IMR-90 (cell line): ENCODE results near the gene PROCR. TPM values are rescaled to one million over a fixed set of nuclear protein-coding genes. Genes with fewer than 3 reads are reported as not detected.
A peak's percentile ranks its signal among the peaks of the same experiment; 100 is the strongest.

ENCODE experiments used
- ATAC-seq: fragments of 200-7000 bp; cut with Tn5 transposase; 2 replicates; pipeline ENCODE4 v1.9.1; 2020; ENCODE audit warnings: low read depth, mild to moderate bottlenecking, moderate library complexity
- BruUV-seq: library from RNA; stranded (reverse); fragments of 400-500 nt; replicated peaks from 2 replicates; lab custom pipeline; 2021; lab: Mats Ljungman, UMichigan
- CTCF ChIA-PET: fragments of 300-600 bp; formaldehyde crosslinking; extraction: SDS; loops from one replicate; lab custom pipeline; 2021; ENCODE audit warnings: antibody characterized with exemption; lab: Yijun Ruan, JAX
- POLR2A ChIA-PET: fragments of 300-600 bp; sonication (Branson Sonifier 250); formaldehyde crosslinking; loops from one replicate; lab custom pipeline; 2022; ENCODE audit warnings: antibody characterized with exemption; ENCODE audit not compliant: unreplicated experiment; lab: Charles Lee
- DNase-seq: peaks from one replicate; pipeline ENCODE4 v3.0.0; 2013
- H2AFZ ChIP-seq: replicated peaks from 2 replicates; pipeline ENCODE3; 2013; ENCODE audit warnings: low read length, mild to moderate bottlenecking; ENCODE audit not compliant: poor library complexity
- H2AK5ac ChIP-seq: 2 replicates; pipeline ENCODE4 v1.6.1; 2013; ENCODE audit warnings: low read depth, low read length, inconsistent platforms
- H2AK9ac ChIP-seq: replicated peaks from 2 replicates; pipeline ENCODE3; 2013; ENCODE audit warnings: mild to moderate bottlenecking, low read depth, low read length, moderate library complexity; ENCODE audit not compliant: poor library complexity
- H2BK120ac ChIP-seq: 2 replicates; pipeline ENCODE4 v1.6.1; 2013; ENCODE audit warnings: low read depth, low read length, inconsistent platforms
- H2BK15ac ChIP-seq: 3 replicates; pipeline ENCODE4 v1.6.1; 2013; ENCODE audit warnings: low read depth, low read length, inconsistent platforms
- H2BK20ac ChIP-seq: 2 replicates; pipeline ENCODE4 v1.6.1; 2013; ENCODE audit warnings: low read depth, mild to moderate bottlenecking, inconsistent platforms, low read length, moderate library complexity
- H2BK5ac ChIP-seq: 2 replicates; pipeline ENCODE4 v1.6.1; 2013; ENCODE audit warnings: mild to moderate bottlenecking, low read depth, low read length, inconsistent platforms; ENCODE audit not compliant: poor library complexity, severe bottlenecking
- H3K14ac ChIP-seq: replicated peaks from 2 replicates; pipeline ENCODE4 v1.6.1; 2013; ENCODE audit warnings: low read depth, low read length, inconsistent platforms
- H3K18ac ChIP-seq: 2 replicates; pipeline ENCODE4 v1.6.1; 2013; ENCODE audit warnings: low read depth, low read length, control low read depth
- H3K23ac ChIP-seq: 2 replicates; pipeline ENCODE4 v1.6.1; 2013; ENCODE audit warnings: low read depth, low read length, inconsistent platforms
- H3K27ac ChIP-seq: 2 replicates; pipeline ENCODE4 v1.5.1; 2013; ENCODE audit warnings: mild to moderate bottlenecking, control low read depth, low read length; ENCODE audit not compliant: insufficient read depth
- H3K27me3 ChIP-seq: 2 replicates; pipeline ENCODE4 v1.6.1; 2013; ENCODE audit warnings: low read length; ENCODE audit not compliant: control insufficient read depth, insufficient read depth
- H3K36me3 ChIP-seq: 2 replicates; pipeline ENCODE4 v1.6.1; 2013; ENCODE audit warnings: low read length, mixed read lengths; ENCODE audit not compliant: control insufficient read depth, insufficient read depth
- H3K4ac ChIP-seq: 2 replicates; pipeline ENCODE4 v1.6.1; 2013; ENCODE audit warnings: low read depth, low read length, inconsistent platforms
- H3K4me1 ChIP-seq: 2 replicates; pipeline ENCODE4 v1.6.1; 2013; ENCODE audit warnings: low read length, mixed read lengths; ENCODE audit not compliant: control insufficient read depth, insufficient read depth
- H3K4me2 ChIP-seq: 2 replicates; pipeline ENCODE4 v1.6.1; 2013; ENCODE audit warnings: low read depth, mild to moderate bottlenecking, control low read depth, low read length, moderate library complexity
- H3K4me3 ChIP-seq: 2 replicates; pipeline ENCODE4 v1.5.1; 2013; ENCODE audit warnings: low read depth, mild to moderate bottlenecking, control low read depth, low read length, moderate library complexity; ENCODE audit not compliant: insufficient read depth
- H3K56ac ChIP-seq: 2 replicates; pipeline ENCODE4 v1.6.1; 2013; ENCODE audit warnings: low read length, inconsistent platforms; ENCODE audit not compliant: insufficient read depth; ENCODE audit errors: extremely low read depth
- H3K79me1 ChIP-seq, 2 experiments: 2 replicates each; pipeline ENCODE4 v1.6.1; 2013; ENCODE audit warnings: low read length in 2 of 2, inconsistent platforms in 1 of 2, low read depth in 1 of 2
- H3K9ac ChIP-seq: 2 replicates; pipeline ENCODE4 v1.6.1; 2013; ENCODE audit warnings: low read depth, low read length, control low read depth
- H3K9me1 ChIP-seq: 2 replicates; pipeline ENCODE4 v1.6.1; 2013; ENCODE audit warnings: low read length, inconsistent platforms; ENCODE audit not compliant: insufficient read depth
- H3K9me3 ChIP-seq: 2 replicates; pipeline ENCODE4 v1.6.1; 2013; ENCODE audit warnings: low read length; ENCODE audit not compliant: control insufficient read depth, insufficient read depth
- H4K20me1 ChIP-seq: 2 replicates; pipeline ENCODE4 v1.6.1; 2013; ENCODE audit warnings: low read length, inconsistent platforms; ENCODE audit not compliant: insufficient read depth
- H4K5ac ChIP-seq: 2 replicates; pipeline ENCODE4 v1.6.1; 2013; ENCODE audit warnings: mild to moderate bottlenecking, low read depth, low read length, control low read depth
- H4K8ac ChIP-seq, 2 experiments: 2 replicates each; pipeline ENCODE4 v1.6.1; 2013; ENCODE audit warnings: low read depth in 2 of 2, low read length in 2 of 2, control low read depth in 1 of 2, inconsistent platforms in 1 of 2
- H4K91ac ChIP-seq: 2 replicates; pipeline ENCODE4 v1.6.1; 2013; ENCODE audit warnings: low read depth, low read length, inconsistent platforms; ENCODE audit not compliant: insufficient read depth
- NFE2L2 ChIP-seq: fragments of 150-350 bp; IDR thresholded peaks from 2 replicates; pipeline ENCODE4 v1.6.1; 2016; ENCODE audit warnings: low read depth, mild to moderate bottlenecking, low read length
- SMC3 ChIP-seq: fragments of 150-350 bp; IDR thresholded peaks from 2 replicates; pipeline ENCODE4 v1.6.1; 2016; ENCODE audit warnings: low read depth, mild to moderate bottlenecking, antibody characterized with exemption, low read length, moderate library complexity
- WGBS, 2 experiments: methylation state at CpG; one replicate each; pipeline versions ENCODE4 v1.1.5 to v1.1.7; 2013; ENCODE audit warnings: missing lambda C conversion rate in 2 of 2; ENCODE audit not compliant: insufficient read length in 1 of 2; ENCODE audit errors: extremely low coverage in 2 of 2; 5-methylcytosine and 5-hydroxymethylcytosine counted together
- dilution Hi-C: fragments of 300-500 bp; cut with HindIII; formaldehyde crosslinking; loops from one replicate; pipeline ENCODE4 v1.14.3; 2018; ENCODE audit warnings: low sequenced_read_pairs; ENCODE audit not compliant: unreplicated experiment
- in situ Hi-C: fragments of 300-500 bp; cut with MboI; formaldehyde crosslinking; loops from 3 replicates; pipeline ENCODE4 v1.14.3; 2019; ENCODE audit warnings: low sequenced_read_pairs, inconsistent platforms, mixed read lengths
- intact Hi-C: fragments of 100-400 bp; cut with micrococcal nuclease; formaldehyde crosslinking; loops from 2 replicates; pipeline ENCODE4 v1.10.0; 2022
- polyA plus RNA-seq, 3 experiments: library from polyadenylated mRNA; depleted of rRNA; stranded (reverse); fragments of >200 nt; gene quantifications; 2 replicates each; pipeline ENCODE4 v1.2.3, GENCODE V29; 2012; ENCODE audit warnings: low replicate concordance in 1 of 3
- total RNA-seq: library from RNA; depleted of rRNA; stranded (reverse); fragments of >200 nt; gene quantifications from 2 replicates; pipeline ENCODE4 v1.2.3, GENCODE V29; 2012

PROCR gene
- total and polyA plus RNA-seq, 2 of the 4 experiments (the other 2 are of a cell fraction): 36.4 to 41.9 TPM

DNA sequence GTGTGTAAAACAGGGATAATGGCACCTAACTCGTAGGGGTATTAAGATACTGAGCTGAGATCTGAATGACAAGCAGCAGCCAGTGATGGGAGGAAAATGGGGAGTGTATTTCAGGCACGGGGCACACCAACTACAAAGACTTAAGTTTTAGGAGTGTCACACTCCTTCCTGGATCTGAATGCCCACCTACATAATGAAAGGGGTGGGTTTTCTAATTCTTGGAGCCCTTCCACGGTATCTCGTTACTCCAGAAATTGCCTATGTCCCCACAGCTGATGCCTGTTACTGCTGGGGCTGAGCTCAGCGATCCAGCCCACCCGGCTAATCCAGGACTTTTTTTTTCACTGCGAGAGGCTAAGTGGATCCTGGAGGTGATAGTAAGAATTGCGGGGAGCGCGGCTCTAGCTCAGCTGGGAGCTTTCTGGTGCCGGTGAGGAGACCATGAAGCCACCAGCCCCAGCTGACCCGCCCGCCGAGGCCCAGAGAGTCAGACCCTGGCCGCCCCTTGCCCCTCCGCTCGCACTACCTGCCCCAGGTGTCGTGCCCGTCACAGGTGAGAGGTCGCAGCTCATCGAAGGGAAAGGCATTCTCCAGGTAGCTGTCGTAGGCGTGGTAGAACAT, 25.5 kb upstream of the PROCR start:
- H2BK120ac ChIP-seq: peak overlapping the region; percentile 61
- 0% methylated on average over 1 of the region's 23 CpGs; no CpG with 5 or more reads in 1 of the 2 experiments for WGBS, 2 experiments
- peak overlapping the region; percentile 45 for H4K5ac ChIP-seq
- H3K56ac ChIP-seq: peak overlapping the region; percentile 57
- H3K18ac ChIP-seq: peak overlapping the region; percentile 55
- peaks cover 5% of the 10 kb centered on the region; the same call in 1 of the 2 replicates for H3K4me1 ChIP-seq
- H3K36me3 ChIP-seq: peaks cover 7% of the 10 kb centered on the region
- no peak overlapping the region for H2BK20ac ChIP-seq
- DNase-seq (no peak), ATAC-seq (peak; percentile 24)
- H3K23ac ChIP-seq: peak overlapping the region; percentile 59
- ChIA-PET CTCF (interaction anchor here (0.6 to 3.5 kb wide), 5 partner anchors 29 to 321 kb away, joined by 3 to 26 read pairs (median 8); partner anchors contain the start of gene NCOA6), POLR2A (no interaction called here)
- peak overlapping the region; percentile 66 for H3K27ac ChIP-seq
- H2BK5ac ChIP-seq: peak overlapping the region; percentile 61
- H3K79me1 ChIP-seq: peaks cover 4 to 10% of the 10 kb centered on the region in 2 experiments
- H3K9ac ChIP-seq: peak overlapping the region; percentile 73
- no peaks in the 10 kb centered on the region for H3K9me3 ChIP-seq
- H2AK9ac ChIP-seq: peak overlapping the region; percentile 87
- dilution Hi-C loops (no loop called here), intact Hi-C loops (loop anchor here (2.0 kb wide), 1 partner anchor 26 kb away; the partner anchor contains the start of gene PROCR), in situ Hi-C loops (loop anchor here (5.0 to 25.0 kb wide), 3 partner anchors 58 to 291 kb away; partner anchors contain the start of gene GDF5)
- peak overlapping the region; percentile 93 for H2AK5ac ChIP-seq
- peak overlapping the region; percentile 96 for H3K4me2 ChIP-seq
- 0 out of 3 replicates have a peak overlapping the region, but pooled peaks have one; percentile 7 for H2BK15ac ChIP-seq
- TF ChIP-seq NFE2L2 (no peak), SMC3 (0 out of 2 replicates have a peak, but pooled peaks have one; percentile 4)
- no peaks in the 10 kb centered on the region for H3K27me3 ChIP-seq
- peak overlapping the region; percentile 89 for H3K4ac ChIP-seq
- BruUV-seq: no TSS peak
- H3K4me3 ChIP-seq: peak overlapping the region; percentile 82
- H2AFZ ChIP-seq: peak overlapping the region; percentile 97
- peak overlapping the region; percentile 72 for H4K91ac ChIP-seq
- H3K9me1 ChIP-seq: no peaks in the 10 kb centered on the region
- no peaks in the 10 kb centered on the region for H4K20me1 ChIP-seq
- peak overlapping the region; percentile 86 for H3K14ac ChIP-seq
- H4K8ac ChIP-seq: peak overlapping the region; percentile 69 to 93
